Esophagus muscularis mucosa (tissue), 4 donors: ENCODE data around the gene NTF3. TPM values are rescaled to one million over a fixed set of nuclear protein-coding genes. Genes with fewer than 3 reads are reported as not detected.

ENCODE experiments used
- DNase-seq: peaks from one replicate; pipeline ENCODE4 v3.0.0-alpha.2; 2017; ENCODE audit errors: extremely low spot score
- H3K27ac ChIP-seq, 4 donors: fragments of 200-600 bp; sonication (generic); replicated peaks in 1 of 4; 1 replicate in 3 of 4; 2 replicates in 1 of 4; pipeline ENCODE4 v1.5.1; 2016 to 2019; ENCODE audit warnings: mild to moderate bottlenecking in 1 of 4
- H3K27me3 ChIP-seq, 4 donors: fragments of 200-600 bp; sonication (generic); one replicate each; pipeline versions ENCODE4 v1.5.1 to v1.6.0; 2016 to 2019
- H3K36me3 ChIP-seq, 4 donors: fragments of 200-600 bp; sonication (generic); one replicate each; pipeline ENCODE4 v1.5.1; 2016 to 2019
- H3K4me1 ChIP-seq, 4 donors: fragments of 200-600 bp; sonication (generic); one replicate each; pipeline ENCODE4 v1.5.1; 2016 to 2019
- H3K4me3 ChIP-seq, 4 donors: fragments of 200-600 bp; sonication (generic); 1 replicate in 2 of 4; 2 replicates in 2 of 4; pipeline ENCODE4 v1.5.1; 2016 to 2019; ENCODE audit warnings: mild to moderate bottlenecking in 4 of 4, moderate library complexity in 1 of 4
- H3K9me3 ChIP-seq, 4 donors: fragments of 200-600 bp; sonication (generic); 1 replicate in 3 of 4; 2 replicates in 1 of 4; pipeline ENCODE4 v1.5.1; 2016 to 2019
- EP300 ChIP-seq: sonication (generic); formaldehyde crosslinking; IDR thresholded peaks from one replicate; pipeline ENCODE4 v1.6.1; 2017; ENCODE audit warnings: antibody characterized with exemption
- POLR2A ChIP-seq: fragments of 450-650 bp; IDR thresholded peaks from one replicate; pipeline ENCODE4 v1.6.1; 2017; ENCODE audit warnings: antibody characterized with exemption, moderate library complexity, mild to moderate bottlenecking, low read depth
- POLR2AphosphoS5 ChIP-seq, 2 donors: sonication (generic); formaldehyde crosslinking; IDR thresholded peaks; one replicate each; pipeline ENCODE4 v1.6.1; 2017; ENCODE audit warnings: antibody characterized with exemption in 2 of 2
- WGBS: methylation state at CpG from one replicate; pipeline ENCODE4 v1.1.5; 2018; 5-methylcytosine and 5-hydroxymethylcytosine counted together
- intact Hi-C: fragments of 100-400 bp; cut with DNase I; formaldehyde crosslinking; loops from one replicate; pipeline ENCODE4 v1.15.1; 2023
- total RNA-seq, 4 donors: library from RNA; depleted of rRNA; stranded (reverse); fragments of >200 nt; gene quantifications; one replicate each; pipeline versions ENCODE4 v1.1.0 to v1.2.1, GENCODE V29; 2016
- TF ChIP-seq, protein P1 (sequence below), 3 experiments: fragments of 200-600 bp in 2 of 3; fragments of 450-650 bp in 1 of 3; sonication (generic) in 2 of 3; IDR thresholded peaks; one replicate each; pipeline ENCODE4 v1.5.1; 2017 to 2019; ENCODE audit warnings: antibody characterized with exemption in 3 of 3, mild to moderate bottlenecking in 2 of 3, moderate library complexity in 1 of 3

NTF3 gene
- total RNA-seq: 1 to 10 TPM in 2 of 4 donors, under 1 TPM in 1, not detected in 1; 0.71 to 1.2 (median 1.0) TPM

DNA sequence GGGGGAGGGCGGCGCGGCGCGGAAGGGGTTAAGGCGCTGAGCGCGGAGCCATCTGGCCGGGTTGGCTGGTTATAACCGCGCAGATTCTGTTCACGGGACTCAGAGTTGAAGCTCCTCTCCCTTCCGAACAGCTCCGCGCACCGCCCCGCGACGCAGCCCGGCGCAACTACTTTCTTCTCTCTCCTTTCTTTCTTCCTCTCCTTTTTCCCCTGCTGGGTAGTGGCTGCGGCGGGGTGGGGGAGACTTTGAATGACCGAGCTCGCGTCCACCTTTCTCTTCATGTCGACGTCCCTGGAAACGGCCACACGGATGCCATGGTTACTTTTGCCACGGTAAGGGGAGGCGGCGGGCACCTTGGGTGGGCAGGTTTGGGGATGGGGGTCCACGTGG lies at the start of gene NTF3:
NTF3 (plus strand) TSS at position 98 of the 390 bp plus-strand sequence; CDS start at position 315, 217 bp downstream.
- DNase-seq: peak; percentile 72
- Histone ChIP-seq H3K4me1 (peaks cover 32 to 52% (median 41%) of the 10 kb centered on the region in 4 donors), H3K27ac (peak within 1 kb of the TSS in 2 of 4 donors; percentile 16 to 18), H3K9me3 (no peaks in the 10 kb centered on the region), H3K36me3 (no peaks in the 10 kb centered on the region), H3K4me3 (peak within 1 kb of the TSS; percentile 48 to 58 (median 50)), H3K27me3 (peaks cover 0 to 93% (median 42%) of the 10 kb centered on the region in 4 donors)
- TF ChIP-seq POLR2A (no peak), EP300 (no peak), POLR2AphosphoS5 (IDR thresholded peaks at IDR 0.05) (no peak)
- TF ChIP-seq, protein P1, sequence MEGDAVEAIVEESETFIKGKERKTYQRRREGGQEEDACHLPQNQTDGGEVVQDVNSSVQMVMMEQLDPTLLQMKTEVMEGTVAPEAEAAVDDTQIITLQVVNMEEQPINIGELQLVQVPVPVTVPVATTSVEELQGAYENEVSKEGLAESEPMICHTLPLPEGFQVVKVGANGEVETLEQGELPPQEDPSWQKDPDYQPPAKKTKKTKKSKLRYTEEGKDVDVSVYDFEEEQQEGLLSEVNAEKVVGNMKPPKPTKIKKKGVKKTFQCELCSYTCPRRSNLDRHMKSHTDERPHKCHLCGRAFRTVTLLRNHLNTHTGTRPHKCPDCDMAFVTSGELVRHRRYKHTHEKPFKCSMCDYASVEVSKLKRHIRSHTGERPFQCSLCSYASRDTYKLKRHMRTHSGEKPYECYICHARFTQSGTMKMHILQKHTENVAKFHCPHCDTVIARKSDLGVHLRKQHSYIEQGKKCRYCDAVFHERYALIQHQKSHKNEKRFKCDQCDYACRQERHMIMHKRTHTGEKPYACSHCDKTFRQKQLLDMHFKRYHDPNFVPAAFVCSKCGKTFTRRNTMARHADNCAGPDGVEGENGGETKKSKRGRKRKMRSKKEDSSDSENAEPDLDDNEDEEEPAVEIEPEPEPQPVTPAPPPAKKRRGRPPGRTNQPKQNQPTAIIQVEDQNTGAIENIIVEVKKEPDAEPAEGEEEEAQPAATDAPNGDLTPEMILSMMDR (IDR thresholded peaks at IDR 0.05): no peak
- WGBS: 0% methylated on average over 16 of the region's 34 CpGs
- intact Hi-C loops: no loop called here

DNA sequence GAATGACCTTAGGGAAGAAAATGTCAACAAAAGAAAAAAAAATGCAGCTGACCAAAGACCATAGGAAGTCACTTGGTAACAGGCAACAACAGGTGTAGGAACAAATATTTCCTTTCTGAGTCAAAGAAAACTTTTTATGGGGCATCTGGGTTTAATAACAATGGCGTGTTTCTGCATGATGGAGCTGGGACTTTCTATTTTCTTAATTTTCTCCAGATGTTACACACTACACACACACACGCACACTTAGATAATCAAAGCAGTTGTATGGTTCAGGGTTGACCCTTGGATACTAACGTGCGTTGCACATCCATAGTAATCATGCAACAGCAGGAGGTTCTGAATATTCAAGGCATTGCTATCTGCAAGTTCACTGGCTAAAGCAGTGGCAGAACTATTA lies 47.9 kb upstream of the NTF3 start:
- intact Hi-C loops: no loop called here
- Histone ChIP-seq H3K27ac (no peak overlapping the region), H3K4me3 (no peak overlapping the region), H3K4me1 (no peaks in the 10 kb centered on the region), H3K9me3 (no peaks in the 10 kb centered on the region), H3K27me3 (no peaks in the 10 kb centered on the region), H3K36me3 (no peaks in the 10 kb centered on the region)
- no peak for TF ChIP-seq EP300
- TF ChIP-seq, protein P1 (IDR thresholded peaks at IDR 0.05): no peak
- TF ChIP-seq POLR2AphosphoS5 (IDR thresholded peaks at IDR 0.05): no peak
- 88% methylated on average over 4 of the region's 4 CpGs for WGBS
- DNase-seq: no peak

DNA sequence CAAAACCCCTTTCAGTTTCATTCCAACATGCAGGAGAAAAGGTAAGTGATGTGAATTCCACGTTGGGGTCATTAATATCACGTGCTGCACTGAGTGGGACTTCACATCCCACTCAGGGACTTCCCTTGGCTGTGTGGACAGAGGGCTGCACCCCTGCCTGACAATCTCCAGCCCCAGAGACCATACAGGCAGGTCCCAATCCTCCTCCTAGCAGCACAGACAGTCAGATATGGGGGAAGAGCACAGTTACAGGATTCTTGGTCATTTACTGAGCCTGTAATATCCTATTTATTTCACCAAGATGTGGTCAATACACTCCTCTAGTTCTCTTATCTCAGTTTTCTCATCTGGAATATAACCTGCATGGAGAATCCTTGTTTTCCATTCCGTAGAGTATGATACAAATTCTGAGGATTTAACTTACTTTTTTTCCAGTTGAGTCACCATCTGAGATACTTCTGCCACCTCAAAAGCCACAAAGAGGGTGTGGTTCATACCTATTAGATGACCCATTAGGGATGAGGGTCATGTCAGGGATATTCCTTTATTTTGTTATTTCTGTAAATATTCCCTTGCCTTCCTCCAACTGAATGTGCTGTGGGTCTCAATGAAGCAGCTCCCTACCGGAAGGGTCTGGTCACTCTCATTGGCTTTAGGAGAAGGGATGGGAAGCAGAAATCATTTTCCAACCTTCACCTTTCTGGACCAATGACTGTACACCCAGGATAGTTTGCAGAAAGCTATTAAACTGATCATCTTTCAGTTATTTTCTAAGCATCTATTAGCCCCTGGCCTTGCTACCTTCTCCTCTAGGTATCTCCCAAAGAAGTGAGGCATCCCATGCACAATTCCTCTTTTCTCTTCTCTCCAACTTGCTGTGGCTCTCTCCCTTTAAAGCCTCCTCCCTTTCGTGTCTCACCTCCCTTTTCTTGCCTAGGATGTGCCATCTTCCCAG lies 43.0 kb upstream of the NTF3 start:
- intact Hi-C loops: no loop called here
- WGBS: 92% methylated on average over 5 of the region's 5 CpGs

DNA sequence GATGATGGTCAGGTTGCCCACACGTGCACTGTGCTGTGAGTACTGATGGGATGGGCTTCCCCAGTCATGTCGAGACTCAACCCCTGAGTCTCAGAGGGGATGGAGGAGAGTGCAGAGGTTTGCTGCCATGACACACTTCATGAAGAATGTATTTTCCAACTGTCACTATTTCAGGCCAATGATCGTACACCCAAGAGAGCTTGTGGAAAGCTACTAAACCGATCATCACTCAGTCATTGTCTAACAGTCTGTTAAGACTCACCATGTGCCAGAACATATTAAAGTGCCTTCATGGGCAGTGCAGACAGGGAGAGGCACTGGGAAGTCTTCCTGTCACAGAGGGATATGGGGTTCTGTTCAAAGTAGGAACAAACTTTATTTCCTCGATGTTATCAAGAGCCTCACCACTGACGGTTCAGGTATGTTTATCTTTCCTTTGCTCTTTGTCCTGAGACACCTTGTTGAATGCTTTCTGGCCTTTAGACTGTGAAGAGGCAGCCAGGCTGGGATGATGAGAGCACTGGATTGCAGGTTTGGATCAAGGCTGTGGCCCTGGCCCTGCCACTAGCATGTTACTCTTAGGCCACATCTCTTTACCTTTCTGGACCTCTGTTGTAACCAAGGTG lies 41.6 kb upstream of the NTF3 start:
- TF ChIP-seq POLR2AphosphoS5 (IDR thresholded peaks at IDR 0.05) (no peak), EP300 (no peak), POLR2A (no peak)
- TF ChIP-seq, protein P1 (IDR thresholded peaks at IDR 0.05): no peak
- Histone ChIP-seq H3K9me3 (no peaks in the 10 kb centered on the region), H3K4me1 (no peaks in the 10 kb centered on the region), H3K4me3 (no peak overlapping the region), H3K27me3 (no peaks in the 10 kb centered on the region), H3K36me3 (no peaks in the 10 kb centered on the region), H3K27ac (no peak overlapping the region)
- DNase-seq: no peak
- intact Hi-C loops: no loop called here
- 83% methylated on average over 6 of the region's 6 CpGs for WGBS

More for the DNA sequence above, 43.0 kb upstream of the NTF3 start:
- TF ChIP-seq POLR2A: no peak
- TF ChIP-seq, protein P1 (IDR thresholded peaks at IDR 0.05): no peak
- TF ChIP-seq EP300: no peak
- no peak for TF ChIP-seq POLR2AphosphoS5 (IDR thresholded peaks at IDR 0.05)
- H3K4me1 ChIP-seq: no peaks in the 10 kb centered on the region
- H3K27ac ChIP-seq: no peak overlapping the region
- no peaks in the 10 kb centered on the region for H3K9me3 ChIP-seq
- H3K27me3 ChIP-seq: no peaks in the 10 kb centered on the region
- H3K36me3 ChIP-seq: no peaks in the 10 kb centered on the region
- DNase-seq: no peak
- H3K4me3 ChIP-seq: no peak overlapping the region
